LNCaP clone FGC (cell line): Measurements from ENCODE around the gene STXBP5.

ENCODE experiments used
- DNase-seq: peaks from one replicate; pipeline ENCODE4 v3.0.0-alpha.2; 2011; ENCODE audit warnings: low read depth
- H3K4me3 ChIP-seq: 2 replicates; pipeline ENCODE4 v1.5.1; 2011; ENCODE audit warnings: mild to moderate bottlenecking, low read depth, low read length, control low read depth
- CTCF ChIP-seq: IDR thresholded peaks from 2 replicates; pipeline ENCODE4 v1.5.1; 2012; ENCODE audit warnings: mild to moderate bottlenecking; ENCODE audit not compliant: control insufficient read depth, insufficient read depth; ENCODE audit errors: extremely low read depth

The STXBP5 gene

GRCh38 chr6:147207837-147208754 is 3.9 kb downstream of the STXBP5 start:
- no peak for DNase-seq
- no peak for TF ChIP-seq CTCF
- H3K4me3 ChIP-seq, result no peak overlapping the region

- no peak for DNase-seq
- H3K4me3 ChIP-seq, result no peak overlapping the region
- TF ChIP-seq CTCF, result no peak
These were observed 5.7 kb downstream of the STXBP5 start for GRCh38 chr6:147209762-147210449.

- TF ChIP-seq CTCF, result no peak
These were observed 7.1 kb downstream of the STXBP5 start for GRCh38 chr6:147211349-147211748.

GRCh38 chr6:147211831-147212230 is 7.6 kb downstream of the STXBP5 start:
- no peak for TF ChIP-seq CTCF
- no peak for DNase-seq
- H3K4me3 ChIP-seq, result no peak overlapping the region

More at GRCh38 chr6:147211349-147211748, 7.1 kb downstream of the STXBP5 start:
- no peak overlapping the region for H3K4me3 ChIP-seq
- DNase-seq, result no peak

- TF ChIP-seq CTCF, result no peak
- H3K4me3 ChIP-seq, result no peak overlapping the region
- DNase-seq, result no peak
These were observed 8.4 kb downstream of the STXBP5 start for GRCh38 chr6:147212622-147213021.

- no peak overlapping the region for H3K4me3 ChIP-seq
- no peak for TF ChIP-seq CTCF
- DNase-seq, result no peak
These were observed 9.6 kb downstream of the STXBP5 start for GRCh38 chr6:147213772-147214171.
